GM18511 (cell line): ENCODE measurements around the gene DDX52.

ENCODE experiments used
- ATAC-seq: cut with Tn5 transposase; IDR thresholded peaks from one replicate; pipeline ENCODE4 v1.9.1; 2021; ENCODE audit warnings: mild to moderate bottlenecking, moderate library complexity; ENCODE audit not compliant: unreplicated experiment

DDX52 gene

DNA sequence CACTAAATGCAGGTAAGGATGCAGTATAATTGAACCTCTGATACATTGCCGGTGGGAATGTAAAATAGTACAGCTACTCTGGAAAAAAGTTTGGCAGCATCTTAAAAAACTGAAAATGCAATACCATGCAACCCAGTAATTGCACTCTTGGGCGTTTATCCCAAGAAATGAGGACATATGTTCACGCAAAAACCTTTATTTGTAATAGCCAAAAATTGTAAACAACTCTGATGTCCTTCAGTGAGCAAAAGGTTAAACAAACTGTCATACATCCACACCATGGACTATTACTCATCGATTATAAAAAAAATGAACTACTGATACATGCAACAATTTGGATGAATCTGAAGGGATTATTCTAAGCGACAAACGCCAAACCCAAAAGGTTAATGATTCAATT lies 51.0 kb downstream of the DDX52 start:
- no peak for ATAC-seq

DNA sequence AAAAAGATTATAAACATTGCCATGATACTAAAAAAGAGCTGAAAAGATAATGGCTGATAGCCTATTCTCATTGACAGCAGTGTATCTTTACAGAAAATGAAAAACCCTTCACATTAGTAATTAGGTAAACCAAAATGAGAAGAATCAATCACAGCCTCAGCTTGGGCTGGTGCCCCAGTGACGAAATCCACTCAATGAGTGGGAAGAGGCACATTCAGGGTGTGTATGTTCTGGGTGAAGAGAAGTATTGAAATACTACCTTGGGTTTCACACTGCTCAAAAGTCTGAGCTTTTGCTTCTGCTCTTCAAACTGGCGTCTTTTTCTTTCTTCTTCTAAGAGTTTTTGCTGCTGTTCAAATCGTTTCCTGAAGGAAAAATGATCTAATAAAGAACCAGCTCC lies 58.2 kb downstream of the DDX52 start:
- ATAC-seq = no peak

GRCh38 chr17:37576281-37576680 lies 67.0 kb downstream of the DDX52 start:
- no peak for ATAC-seq

DNA sequence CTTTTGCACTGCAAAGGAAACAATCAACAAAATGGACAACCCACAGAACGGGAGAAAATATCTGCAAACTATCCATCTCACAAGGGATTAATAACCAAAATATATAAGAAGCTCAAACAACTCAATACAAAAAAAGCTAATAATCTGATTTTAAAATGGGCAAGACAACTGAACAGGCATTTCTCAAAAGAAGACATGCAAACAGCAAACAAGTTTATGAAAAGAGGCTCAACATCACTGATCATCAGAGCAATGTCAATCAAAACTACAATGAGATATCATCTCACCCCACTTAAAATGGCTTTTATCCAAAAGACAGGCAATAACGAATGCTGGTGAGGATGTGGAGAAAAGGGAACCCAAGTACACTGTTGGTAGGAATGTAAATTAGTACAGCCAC lies 68.8 kb downstream of the DDX52 start:
- ATAC-seq = no peak

DNA sequence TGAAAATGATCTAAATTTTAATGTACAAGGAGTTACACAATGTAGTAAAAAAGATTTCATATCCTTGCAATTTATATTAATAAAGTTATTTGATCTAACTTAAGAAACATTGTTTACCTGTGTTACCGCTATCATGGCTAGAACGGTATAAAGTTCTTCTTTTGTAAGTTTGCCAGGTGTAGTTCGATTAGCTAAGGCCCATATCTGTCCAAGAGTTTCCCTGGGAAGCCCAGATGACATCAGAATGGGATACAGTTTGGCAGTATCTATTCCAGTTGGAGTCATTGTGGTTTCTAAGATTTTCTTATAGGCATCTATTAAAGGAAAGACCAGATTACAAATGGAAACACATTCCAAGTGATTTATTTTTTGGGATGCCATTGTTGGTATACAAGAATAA lies 71.6 kb downstream of the DDX52 start:
- no peak for ATAC-seq

DNA sequence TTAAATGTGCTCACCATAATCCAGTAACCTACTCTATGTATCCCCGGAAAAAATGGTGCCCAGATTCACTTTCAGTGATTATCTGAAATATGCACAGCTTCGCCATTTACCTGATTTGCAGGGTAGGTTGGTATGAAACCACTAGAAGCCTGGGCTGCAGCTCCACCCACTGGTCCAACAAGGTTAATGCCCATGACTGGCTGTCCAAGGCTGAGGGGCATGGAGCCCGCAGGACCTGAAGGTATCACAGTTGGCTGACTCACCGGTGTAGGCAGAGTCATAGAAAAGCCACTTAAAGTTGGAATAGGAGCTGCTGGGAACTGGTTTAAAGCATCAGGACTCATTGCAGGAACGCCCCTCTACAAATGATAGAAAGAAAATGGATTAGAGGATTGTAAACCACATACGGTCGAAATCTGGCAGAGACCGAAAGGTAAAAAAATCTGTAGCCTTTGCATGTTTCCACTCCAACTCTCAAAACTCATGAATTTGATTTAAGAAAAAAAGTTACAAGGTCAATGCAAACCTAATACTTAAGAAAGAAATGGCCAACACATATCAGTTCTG lies 72.6 kb downstream of the DDX52 start:
- no peak for ATAC-seq

DNA sequence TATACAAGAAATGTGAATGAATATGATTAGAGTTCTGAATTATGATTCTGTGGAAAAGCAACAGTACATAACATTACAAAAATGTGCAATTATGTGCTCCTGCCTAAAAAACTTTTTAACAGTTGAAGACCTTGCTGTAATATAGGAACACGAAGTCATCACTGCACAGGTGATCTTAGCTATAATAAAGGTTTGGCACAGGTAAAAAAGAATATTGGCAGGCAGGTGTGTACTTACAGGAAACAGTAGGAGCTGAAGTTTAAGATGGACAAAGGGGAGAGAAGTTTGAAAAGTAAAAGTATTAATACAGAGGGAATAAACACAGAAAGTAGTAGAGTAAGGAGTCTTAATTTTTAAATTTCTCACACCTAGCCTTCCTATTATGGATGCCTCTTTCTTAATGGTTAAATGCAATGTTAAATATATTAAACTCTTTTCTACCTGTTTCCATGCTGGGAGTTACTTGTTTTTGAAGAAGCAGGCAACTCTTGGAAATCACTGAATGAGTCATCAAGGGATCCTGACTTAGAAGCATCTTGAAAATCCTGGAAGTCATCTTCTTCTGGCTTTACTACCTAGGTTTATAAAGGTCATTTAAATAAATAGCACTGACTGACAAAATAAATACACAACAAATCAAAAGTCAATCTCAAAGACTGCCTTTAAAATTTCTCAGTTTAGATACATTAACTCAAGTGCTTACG lies 74.7 kb downstream of the DDX52 start:
- no peak for ATAC-seq

- ATAC-seq = no peak
These were observed 75.7 kb downstream of the DDX52 start for GRCh38 chr17:37567538-37567937.

DNA sequence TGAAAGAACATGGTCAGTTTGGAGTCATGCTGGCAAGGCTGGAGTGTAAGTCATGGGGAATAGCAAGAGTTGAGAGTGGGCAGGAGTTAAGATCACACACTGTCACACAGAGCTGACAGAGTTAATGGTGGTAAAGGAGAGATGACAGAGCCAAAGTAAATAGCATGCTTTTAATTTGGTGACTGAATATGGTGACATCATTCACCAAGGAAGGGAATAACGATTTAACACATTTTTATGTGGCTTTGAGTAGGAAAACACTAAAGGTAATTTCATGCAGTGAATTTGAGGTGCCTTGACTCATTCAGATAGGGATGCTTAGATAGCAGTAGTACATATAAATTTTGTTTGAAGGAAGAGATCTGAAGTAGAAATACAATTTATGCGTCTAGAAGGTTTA lies 76.1 kb downstream of the DDX52 start:
- no peak for ATAC-seq

GRCh38 chr17:37564252-37564651 lies 79.0 kb downstream of the DDX52 start:
- no peak for ATAC-seq

DNA sequence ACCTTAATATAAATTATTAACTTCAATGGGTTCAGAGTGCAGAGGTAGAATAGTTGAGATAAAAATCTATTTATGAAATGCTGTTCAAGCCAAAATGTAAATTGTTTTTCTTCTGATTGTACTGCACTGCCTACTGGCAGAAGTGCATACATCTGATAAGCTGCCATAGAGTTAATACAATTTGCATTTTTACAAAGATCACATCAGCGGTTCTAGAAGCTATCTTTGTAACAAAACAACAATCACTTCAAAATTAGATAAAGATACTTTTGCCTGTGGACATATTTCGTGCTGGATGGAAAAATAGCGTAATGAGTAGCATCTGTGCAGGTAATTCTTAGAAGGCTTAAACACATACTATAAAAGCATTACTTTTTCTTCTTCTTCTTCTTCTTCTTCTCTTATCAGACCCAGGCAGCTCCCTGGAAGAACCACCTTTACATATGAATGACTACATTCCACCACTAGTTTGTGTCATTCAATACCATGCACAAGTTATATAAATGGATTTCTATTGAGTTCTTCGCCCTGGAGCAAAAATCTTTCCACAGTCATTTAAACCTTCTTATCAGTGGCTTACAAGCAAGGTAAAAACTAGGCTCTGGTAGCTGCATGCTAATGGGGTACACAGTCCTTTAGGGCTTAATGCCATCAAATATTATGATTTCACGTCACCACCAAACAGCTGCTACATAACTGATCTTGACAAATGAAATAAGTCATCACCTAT lies 81.1 kb downstream of the DDX52 start:
- no peak for ATAC-seq
